ENCODE measurements around the gene CNST.
"Not testable (repeated sequence)": the region's sequence is repeated elsewhere in the genome, so short reads cannot be mapped to it uniquely, and the experiment has no call there.

CNST gene

GRCh38 chr1:246678816-246679793 lies 112.8 kb downstream of the CNST start:
- no peak for DNase-seq

GRCh38 chr1:246679794-246680177 lies 113.5 kb downstream of the CNST start:
- DNase-seq: no peak

GRCh38 chr1:246680190-246680589 lies 113.9 kb downstream of the CNST start:
- DNase-seq: no peak

- DNase-seq: no peak
Observed at GRCh38 chr1:246680696-246681130, 114.5 kb downstream of the CNST start.

- no peak for DNase-seq
Observed at GRCh38 chr1:246681900-246682895, 115.9 kb downstream of the CNST start.

- no peak for DNase-seq
Observed at GRCh38 chr1:246683521-246683920, 117.3 kb downstream of the CNST start.

GRCh38 chr1:246687002-246687401 lies 120.7 kb downstream of the CNST start:
- DNase-seq: no peak

GRCh38 chr1:246689409-246690008 lies 123.3 kb downstream of the CNST start:
- peak; percentile 45 for DNase-seq

GRCh38 chr1:246690100-246690499 lies 123.8 kb downstream of the CNST start:
- no peak for DNase-seq

GRCh38 chr1:246691622-246692495 lies 125.6 kb downstream of the CNST start:
- DNase-seq: no peak

- not testable (repeated sequence) for DNase-seq
Observed at GRCh38 chr1:246694213-246694895, 128.1 kb downstream of the CNST start.

GRCh38 chr1:246695136-246695535 lies 128.9 kb downstream of the CNST start:
- no peak for DNase-seq

- DNase-seq: no peak
Observed at GRCh38 chr1:246695666-246696065, 129.4 kb downstream of the CNST start.

- no peak for DNase-seq
Observed at GRCh38 chr1:246698466-246699094, 132.3 kb downstream of the CNST start.

GRCh38 chr1:246699095-246699735 lies 133.0 kb downstream of the CNST start:
- DNase-seq: peak; percentile 87

- DNase-seq: no peak
Observed at GRCh38 chr1:246703581-246703980, 137.3 kb downstream of the CNST start.

GRCh38 chr1:246705368-246705767 lies 139.1 kb downstream of the CNST start:
- DNase-seq: no peak

- DNase-seq: no peak
Observed at GRCh38 chr1:246708166-246708565, 141.9 kb downstream of the CNST start.

- no peak for DNase-seq
Observed at GRCh38 chr1:246709196-246709595, 142.9 kb downstream of the CNST start.

- DNase-seq: no peak
Observed at GRCh38 chr1:246709835-246710234, 143.6 kb downstream of the CNST start.
